TTC549 (cell line): Measurements from ENCODE around the gene STIM2.

Experiments used
- FAIRE-seq: peaks from 2 replicates; lab custom pipeline; 2012; peaks lifted over from hg19 to GRCh38; lab: Jason Lieb, UNC

The STIM2 gene

GRCh38 chr4:26837993-26838842 is 22.4 kb upstream of the STIM2 start:
- FAIRE-seq: no peak

GRCh38 chr4:26839016-26839415 is 21.6 kb upstream of the STIM2 start:
- FAIRE-seq: no peak

GRCh38 chr4:26839534-26839951 is 21.1 kb upstream of the STIM2 start:
- no peak for FAIRE-seq

- FAIRE-seq: no peak
Measured at GRCh38 chr4:26840786-26841185, 19.9 kb upstream of the STIM2 start.

- no peak for FAIRE-seq
Measured at GRCh38 chr4:26842911-26843310, 17.7 kb upstream of the STIM2 start.

GRCh38 chr4:26850528-26850927 is 10.1 kb upstream of the STIM2 start:
- no peak for FAIRE-seq

GRCh38 chr4:26851129-26851528 is 9.5 kb upstream of the STIM2 start:
- FAIRE-seq: no peak

- no peak for FAIRE-seq
Measured at GRCh38 chr4:26854701-26855100, 5.9 kb upstream of the STIM2 start.

- FAIRE-seq: no peak
Measured at GRCh38 chr4:26856906-26857277, 3.7 kb upstream of the STIM2 start.

- FAIRE-seq: no peak
Measured at GRCh38 chr4:26857278-26858034, 3.2 kb upstream of the STIM2 start.

- no peak for FAIRE-seq
Measured at GRCh38 chr4:26858035-26858918, 2.4 kb upstream of the STIM2 start.

GRCh38 chr4:26858947-26859401 is 1.7 kb upstream of the STIM2 start:
- FAIRE-seq: no peak

GRCh38 chr4:26859762-26860156 is 882 bp upstream of the STIM2 start:
- no peak for FAIRE-seq

- no peak for FAIRE-seq
Measured at GRCh38 chr4:26860922-26861433, 337 bp downstream of the STIM2 start.

GRCh38 chr4:26861434-26862186 is 969 bp downstream of the STIM2 start:
- no peak for FAIRE-seq

GRCh38 chr4:26862381-26862915 is 1.8 kb downstream of the STIM2 start:
- no peak for FAIRE-seq

GRCh38 chr4:26863512-26863911 is 2.9 kb downstream of the STIM2 start:
- no peak for FAIRE-seq

- no peak for FAIRE-seq
Measured at GRCh38 chr4:26864899-26865298, 4.3 kb downstream of the STIM2 start.

- no peak for FAIRE-seq
Measured at GRCh38 chr4:26866203-26866602, 5.6 kb downstream of the STIM2 start.

GRCh38 chr4:26866781-26867180 is 6.1 kb downstream of the STIM2 start:
- no peak for FAIRE-seq
